Activated CD4-positive, alpha-beta T cell treated with anti-CD3 and anti-CD28 coated beads for 48 hours (primary cell): ENCODE measurements around the gene YWHAE.
"Not testable (repeated sequence)": the region's sequence is repeated elsewhere in the genome, so short reads cannot be mapped to it uniquely, and the experiment has no call there.

ENCODE experiments used
- DNase-seq: peaks from one replicate; pipeline ENCODE4 v3.0.0-alpha.2; 2020

Gene YWHAE

DNA sequence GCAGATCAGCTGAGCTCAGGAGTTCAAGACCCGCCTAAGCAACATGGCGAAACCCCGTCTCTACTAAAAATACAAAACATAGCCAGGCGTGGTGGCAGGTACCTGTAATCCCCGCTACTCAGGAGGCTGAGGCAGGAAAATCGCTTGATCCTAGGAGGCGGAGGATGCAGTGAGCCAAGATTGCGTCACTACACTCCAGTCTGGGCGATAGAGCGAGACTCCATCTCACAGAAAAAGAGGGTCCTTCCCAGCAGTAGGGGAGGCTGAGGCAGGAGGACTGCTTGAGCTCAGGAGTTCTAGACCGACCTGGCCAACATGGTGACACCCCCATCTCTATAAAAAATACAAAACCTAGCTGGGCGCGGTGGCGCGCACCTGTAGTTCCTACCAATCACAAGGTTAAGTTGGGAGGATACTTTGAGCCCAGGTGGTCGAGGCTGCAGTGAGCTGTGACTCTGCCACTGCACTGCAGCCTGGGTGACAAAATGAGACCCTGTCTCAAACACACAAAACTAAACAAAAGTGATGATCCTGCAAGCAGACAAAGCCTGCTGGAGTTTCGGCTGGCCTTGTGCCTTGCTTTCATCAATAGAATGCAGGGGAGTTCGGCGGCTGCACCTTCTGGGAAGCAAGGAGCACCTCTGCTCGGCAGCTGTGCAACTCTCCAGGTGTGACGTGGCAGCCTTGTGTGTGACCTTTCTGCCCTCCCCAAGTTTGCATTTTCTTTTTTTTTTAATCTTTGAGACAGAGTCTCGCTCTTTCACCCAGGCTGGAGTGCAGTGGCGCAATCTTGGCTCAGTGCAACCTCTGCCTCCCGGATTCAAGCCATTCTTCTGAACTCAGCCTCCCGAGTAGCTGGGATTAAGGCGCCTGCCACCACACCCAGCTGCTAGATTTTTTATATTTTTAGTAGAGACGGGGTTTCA lies 12.4 kb upstream of the YWHAE start:
- no peak for DNase-seq

DNA sequence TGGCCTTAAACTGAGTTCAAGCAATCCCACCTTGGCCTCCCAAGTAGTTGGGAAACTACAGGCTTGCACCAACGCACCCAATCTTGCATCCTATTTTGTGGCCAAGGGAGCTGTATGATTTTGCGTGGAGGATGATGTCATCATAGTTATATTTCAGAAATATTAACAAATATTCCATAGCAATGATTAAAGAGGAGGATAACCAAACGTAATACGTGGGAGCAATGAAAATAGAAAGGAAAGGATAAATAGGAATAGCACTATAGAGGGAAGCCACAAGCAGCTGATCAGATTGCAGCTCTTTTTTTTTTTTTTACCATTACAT lies 2.2 kb upstream of the YWHAE start:
- DNase-seq, result no peak

DNA sequence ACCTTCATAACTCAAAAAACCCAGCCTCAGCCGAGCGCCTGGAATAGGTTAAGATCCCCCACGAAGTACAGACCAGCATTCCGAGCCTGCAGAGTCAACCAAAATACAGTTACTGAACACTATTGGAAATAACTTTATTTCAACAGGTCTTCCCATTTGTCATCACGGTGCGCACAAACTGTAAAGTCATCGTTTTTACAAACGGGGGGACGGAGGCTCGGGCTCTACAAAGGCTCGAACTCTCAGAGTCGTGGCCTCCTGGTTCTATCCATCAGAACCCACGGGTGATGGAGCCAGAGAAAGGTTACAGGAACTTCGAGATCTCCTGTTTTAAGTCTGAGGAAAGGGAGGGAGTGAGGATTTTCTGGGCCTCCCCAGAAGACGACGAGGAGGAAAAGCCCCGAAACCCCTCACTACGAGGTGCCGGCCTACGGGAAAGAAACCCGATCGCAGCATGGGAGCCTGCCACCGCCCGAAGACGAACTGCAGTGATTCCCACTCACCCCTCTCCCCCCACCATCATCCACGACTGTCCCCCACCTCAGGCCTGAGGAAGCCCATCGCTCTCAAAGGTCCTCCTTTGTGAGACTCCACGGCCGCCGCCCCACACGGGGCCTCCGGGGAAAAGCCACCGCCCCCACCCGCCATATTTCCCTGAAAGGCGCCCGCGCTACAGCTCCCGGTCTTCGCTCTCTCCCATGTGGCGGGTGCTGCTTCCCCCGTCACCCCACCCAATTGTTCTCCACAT lies 917 bp downstream of the YWHAE start:
- DNase-seq, result peak; percentile 37

DNA sequence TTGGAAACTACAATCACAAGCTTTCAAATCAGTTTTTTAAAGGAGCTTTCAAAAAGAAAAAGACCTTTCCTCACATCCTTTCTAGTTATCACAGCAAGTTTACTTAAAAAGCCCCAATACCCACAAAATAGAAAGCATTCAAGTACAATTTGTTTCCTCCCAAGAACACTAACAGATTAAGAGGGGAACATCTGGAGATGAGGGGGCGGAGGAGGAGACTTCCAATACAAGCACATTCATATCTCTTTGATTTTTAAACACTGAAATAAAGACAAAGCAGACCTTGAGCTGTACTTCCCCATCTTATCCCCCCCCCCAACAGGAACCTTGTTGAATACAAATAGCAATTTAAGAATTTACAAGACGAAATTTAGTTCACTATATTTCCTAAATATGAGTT lies 2.0 kb downstream of the YWHAE start:
- no peak for DNase-seq

DNA sequence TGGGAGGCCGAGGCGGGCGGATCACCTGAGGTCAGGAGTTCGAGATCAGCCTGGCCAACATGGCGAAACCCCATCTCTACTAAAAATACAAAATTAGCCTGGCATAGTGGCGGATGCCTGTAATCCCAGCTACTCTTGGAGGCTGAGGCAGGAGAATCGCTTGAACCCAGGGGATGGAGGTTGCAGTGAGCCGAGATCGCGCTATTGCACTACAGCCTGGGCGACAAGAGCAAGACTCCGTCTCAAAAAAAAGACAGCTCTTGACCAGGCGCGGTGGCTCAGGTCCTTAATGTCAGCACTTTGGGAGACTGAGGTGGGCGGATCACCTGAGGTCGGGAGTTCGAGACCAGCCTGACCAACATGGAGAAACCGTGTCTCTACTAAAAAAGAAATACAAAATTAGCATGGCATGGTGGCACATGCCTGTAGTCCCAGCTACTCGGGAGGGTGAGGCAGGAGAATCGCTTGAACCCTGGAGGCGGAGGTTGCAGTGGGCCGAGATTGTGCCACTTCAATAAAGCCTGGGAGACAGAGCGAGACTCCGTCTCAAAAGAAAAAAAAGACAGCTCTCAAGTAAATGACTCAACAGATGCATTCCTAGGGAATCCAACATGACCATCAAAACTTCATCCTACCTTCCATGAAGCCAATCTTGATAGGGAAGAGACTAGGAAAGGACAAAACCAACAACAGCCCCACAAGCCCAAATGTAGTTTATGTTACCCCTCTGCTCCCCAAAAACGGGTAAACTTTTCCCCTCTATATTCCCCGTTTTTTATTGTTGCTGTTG lies 4.0 kb downstream of the YWHAE start:
- not testable (repeated sequence) for DNase-seq

DNA sequence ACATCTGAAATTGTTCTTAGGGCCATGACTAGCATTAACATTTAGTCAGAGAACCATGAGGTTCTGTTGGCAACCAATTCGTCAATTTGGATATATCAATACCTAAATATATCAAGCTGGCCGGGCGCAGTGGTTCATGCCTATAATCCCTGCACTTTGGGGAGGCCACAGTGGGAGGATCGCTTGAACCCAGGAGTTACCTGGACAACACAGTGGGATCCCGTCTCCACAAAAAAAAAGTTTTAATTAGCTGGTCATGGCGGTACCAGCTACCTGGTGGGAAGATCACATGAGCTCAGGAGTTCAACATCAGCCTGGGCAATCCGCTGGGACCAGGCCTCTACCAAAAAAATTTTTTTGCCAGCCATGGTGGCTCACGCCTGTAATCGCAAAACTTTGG lies 8.4 kb downstream of the YWHAE start:
- DNase-seq, result no peak

DNA sequence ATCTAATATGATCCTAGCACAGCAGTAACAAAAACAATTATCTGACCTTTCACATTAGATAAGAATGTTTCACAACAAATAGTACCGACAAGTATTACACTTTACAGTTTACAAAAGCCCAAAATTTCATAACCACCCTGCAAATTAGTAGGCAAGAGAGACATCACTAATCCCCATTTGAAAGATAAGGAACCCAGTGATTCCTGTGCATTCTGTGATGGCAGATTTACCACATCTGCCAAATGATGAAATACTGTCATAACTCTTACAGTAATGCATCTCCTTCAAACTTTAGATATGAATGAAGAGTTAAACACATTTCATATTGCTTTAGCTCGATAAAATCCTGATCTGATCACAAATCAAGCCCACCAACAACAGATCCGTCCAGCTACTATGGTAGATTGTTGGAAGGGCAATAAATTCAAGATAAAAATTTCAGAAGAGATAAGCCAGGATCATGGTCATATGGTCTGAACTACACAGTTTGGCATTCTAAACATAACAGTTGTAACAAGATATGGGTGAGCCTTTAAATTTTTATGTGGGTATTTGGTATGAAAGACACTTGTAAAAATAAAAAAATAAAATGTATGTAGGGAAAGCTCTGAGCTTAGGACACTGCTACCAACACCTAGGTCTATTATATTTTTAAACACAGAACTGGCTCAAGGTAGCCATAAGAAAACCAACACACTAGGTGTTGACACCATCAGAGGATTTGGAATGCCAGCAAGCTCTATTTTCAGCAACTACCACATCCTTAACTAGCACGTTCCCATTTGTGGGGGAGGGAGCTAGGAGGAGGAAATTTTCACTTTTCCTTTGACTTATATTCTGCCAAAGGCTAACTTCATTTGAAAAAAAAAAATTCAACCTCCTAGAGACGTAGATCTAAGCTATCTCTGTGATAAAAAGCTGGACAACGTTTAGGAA lies 9.3 kb downstream of the YWHAE start:
- no peak for DNase-seq

DNA sequence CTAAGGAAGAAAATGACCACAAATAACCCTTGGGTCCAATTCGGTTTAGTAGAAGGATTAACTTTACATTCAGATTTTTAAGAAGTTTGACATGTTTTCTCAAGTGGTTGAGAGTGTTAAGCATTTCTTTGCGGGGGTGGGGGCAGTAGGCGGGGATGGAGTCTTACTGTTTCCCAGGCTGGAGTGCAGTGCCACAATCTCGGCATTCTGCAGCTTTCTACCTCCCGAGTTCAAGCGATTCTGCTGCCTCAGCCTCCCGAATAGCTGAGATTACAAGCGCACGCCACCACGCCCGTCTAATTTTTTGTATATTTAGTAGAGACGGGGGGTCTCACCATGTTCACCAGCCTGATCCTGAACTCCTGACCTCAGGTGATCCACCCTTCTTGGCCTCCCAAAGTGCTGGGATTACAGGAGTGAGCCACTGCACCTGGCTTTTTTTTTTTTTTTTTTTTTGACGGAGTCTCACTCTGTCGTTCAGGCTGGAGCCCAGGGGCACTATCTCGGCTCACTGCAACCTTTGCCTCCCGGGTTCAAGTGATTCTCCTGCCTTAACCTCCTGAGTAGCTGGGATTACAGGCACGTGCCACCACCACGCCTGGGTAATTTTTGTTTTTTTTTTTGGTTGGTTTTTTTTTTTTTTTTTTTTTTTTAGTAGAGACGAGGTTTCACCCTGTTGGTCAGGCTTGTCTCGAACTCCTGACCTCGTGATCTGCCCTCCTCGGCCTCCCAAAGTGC lies 12.4 kb downstream of the YWHAE start:
- not testable (repeated sequence) for DNase-seq

DNA sequence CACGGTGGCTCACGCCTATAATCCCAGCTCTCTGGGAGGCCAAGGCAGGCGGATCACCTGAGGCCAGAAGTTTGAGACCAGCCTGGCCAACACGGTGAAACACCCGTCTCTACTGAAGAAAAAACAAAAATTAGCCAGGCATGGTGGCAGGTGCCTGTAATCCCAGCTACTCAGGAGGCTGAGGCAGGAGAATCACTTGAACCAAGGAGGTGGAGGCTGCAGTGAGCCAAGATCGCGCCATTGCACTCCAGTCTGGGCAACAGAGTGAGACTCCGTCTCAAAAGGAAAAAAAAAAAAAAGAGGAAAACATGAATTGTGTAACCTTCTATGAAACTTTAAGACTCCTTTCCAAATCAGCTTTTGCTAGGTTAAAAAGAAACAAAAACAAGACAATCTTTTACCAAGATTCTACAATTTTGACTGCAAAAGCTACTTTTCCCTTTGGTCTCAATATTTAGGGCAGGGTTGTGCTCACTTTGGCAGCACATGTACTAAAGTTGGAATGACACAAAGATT lies 13.3 kb downstream of the YWHAE start:
- DNase-seq, result not testable (repeated sequence)

DNA sequence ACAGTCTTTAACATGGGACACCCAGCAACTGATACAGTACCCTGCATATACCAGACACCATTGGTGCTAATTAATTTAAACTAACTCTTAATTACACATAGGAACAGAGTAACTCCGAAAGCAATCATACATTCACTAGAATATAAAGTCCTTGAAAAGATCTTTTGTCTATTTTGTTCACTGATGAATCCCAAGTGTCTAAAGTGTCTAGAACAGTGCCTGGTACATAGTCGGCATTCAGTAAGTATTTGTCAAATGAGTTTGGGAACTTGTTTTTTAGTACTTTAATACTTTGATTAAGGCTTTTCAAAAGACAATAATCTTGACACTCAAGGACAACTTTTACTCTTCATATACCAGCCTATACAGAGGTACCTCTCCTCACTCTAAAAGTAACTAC lies 13.8 kb downstream of the YWHAE start:
- DNase-seq, result no peak

DNA sequence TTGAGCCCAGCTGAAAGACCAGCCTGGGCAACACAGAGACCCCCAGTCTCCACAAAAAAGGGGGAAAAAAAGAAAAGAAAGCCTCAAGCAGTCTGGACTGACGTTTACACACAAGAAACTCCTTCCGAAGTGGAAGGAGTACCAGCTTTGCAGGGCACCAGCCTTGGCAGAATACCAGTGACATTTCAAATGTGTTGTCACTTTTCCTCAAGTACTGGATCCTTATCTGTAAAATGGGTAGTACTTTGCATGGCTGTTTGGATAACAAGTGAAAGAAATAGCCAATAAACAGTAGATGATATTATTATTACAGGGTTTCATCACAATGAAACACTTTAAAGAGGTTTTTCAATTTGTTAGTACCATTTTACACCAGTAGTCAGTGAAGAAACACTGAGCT lies 14.2 kb downstream of the YWHAE start:
- DNase-seq, result no peak

DNA sequence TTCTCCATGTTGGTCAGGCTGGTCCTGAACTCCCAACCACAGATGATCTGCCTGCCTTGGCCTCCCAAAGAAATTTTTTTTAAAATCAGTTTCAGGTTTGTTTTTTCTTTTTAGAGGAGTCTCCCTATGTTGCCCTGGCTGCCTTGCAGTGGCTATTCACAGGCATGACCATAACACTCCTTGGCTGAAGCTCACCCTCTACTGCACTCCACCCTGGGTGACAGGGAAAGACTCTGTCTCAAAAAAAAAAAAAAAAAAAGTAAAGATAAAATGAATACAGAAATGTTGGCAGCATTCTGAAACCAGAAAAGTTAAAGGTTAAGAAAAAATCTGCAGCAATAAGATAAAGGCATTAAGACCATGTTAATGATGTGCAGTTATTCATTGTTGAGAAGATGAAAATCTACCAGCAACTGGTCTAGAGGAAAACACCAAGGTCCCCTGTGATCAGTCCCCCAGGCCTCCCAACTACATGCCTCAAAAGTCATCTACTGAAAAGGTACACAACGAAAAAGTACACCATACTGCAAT lies 15.1 kb downstream of the YWHAE start:
- no peak for DNase-seq

DNA sequence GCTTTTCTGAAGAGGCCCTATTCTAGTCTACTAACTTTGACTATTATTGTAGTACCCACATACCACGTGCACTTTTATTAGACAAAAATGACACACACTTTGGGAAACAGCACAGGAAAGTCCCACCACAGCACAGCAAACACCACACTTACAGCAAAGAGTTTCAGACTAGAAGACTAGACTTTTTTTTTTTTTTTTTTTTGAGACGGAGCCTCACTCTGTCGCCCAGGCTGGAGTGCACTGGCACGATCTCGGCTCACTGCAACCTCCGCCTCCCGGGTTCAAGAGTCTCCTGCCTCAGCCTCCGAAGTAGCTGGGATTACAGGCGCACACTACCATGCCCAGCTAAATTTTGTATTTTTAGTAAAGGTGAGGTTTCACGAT lies 20.1 kb downstream of the YWHAE start:
- peak; percentile 25 for DNase-seq

DNA sequence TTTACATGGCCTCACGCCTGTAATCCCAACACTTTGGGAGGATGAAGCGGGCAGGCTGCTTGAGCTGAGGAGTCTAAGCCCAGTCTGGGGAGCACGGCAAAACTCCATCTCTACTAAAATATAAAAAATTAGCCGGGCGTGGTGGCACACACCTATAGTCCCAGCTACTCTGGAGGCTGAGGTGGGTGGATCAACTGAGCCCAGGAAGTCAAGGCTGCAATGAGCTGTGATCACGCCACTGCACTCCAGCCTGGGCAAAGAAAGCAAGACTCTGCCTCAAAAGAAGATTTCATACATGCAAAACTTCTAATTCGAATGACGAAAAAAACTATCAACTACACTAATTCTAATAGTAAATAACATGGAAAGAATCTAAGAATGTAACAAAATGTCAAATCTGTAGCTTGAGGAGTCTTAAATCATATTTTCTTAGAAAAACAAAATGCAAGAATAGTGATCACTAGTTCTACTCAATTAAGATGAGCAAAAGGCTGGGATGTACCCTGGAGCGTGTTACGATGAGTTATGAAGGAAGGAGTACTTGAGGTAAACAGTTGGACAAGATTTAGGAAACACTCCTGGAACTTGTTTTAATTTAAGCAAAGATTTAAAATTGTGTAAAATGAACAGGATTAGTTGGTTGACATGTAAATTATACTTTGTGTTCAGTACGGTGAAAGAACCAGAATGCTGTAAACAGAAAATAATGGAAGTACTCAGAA lies 20.7 kb downstream of the YWHAE start:
- DNase-seq, result no peak

DNA sequence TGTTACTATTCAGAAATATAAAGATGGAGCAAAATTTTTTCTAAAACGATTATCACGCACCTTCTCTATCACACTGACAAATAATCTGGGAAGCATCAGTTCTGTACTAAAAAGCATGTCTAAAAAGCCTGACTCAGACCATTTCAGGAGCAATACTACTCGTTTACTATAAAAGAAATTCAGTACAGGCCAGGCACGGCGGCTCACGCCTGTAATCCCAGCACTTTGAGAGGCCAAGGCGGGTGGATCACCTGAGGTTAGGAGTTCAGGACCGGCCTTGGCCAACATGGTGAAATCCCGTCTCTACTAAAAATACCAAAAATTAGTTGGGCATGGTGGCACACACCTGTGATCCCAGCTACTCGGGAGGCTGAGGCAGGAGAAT lies 21.6 kb downstream of the YWHAE start:
- DNase-seq, result not testable (repeated sequence)

DNA sequence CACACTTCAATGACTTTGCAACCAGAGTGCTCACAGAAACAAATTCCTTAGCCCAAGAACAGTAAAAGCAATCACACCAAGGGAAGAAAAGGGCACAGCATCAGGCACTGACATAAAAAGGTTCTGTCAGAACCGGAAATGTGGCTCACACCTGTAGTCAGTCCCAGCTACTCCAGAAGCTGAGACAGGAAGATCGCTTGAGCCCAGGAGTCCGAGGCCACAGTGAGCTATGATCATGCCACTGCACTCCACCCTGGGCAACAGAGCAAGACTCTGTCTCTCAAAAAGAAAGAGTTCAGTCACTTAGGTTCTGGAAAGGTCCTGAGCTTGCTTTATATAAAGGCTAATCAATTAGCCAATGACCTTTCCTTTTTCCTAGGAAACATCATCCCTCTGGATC lies 22.7 kb downstream of the YWHAE start:
- no peak for DNase-seq

DNA sequence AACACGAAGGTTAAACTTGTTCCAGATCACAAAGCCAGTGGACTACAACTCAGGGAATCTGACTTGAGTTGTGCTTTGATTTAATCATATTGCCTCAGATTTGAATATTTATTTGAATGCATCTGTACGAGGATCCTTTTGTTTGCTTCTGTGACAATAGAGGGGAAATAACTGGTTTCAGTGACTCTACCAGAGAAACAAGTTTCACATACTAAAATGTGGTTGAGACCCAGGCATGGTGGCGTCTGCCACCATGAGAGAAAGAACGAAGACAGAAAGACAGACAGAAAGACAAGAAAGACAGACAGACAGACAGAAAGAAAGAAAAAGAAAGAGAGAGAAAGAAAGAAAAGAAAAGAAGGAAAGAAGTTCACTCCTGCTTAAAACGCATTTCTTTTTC lies 24.0 kb downstream of the YWHAE start:
- DNase-seq, result no peak

DNA sequence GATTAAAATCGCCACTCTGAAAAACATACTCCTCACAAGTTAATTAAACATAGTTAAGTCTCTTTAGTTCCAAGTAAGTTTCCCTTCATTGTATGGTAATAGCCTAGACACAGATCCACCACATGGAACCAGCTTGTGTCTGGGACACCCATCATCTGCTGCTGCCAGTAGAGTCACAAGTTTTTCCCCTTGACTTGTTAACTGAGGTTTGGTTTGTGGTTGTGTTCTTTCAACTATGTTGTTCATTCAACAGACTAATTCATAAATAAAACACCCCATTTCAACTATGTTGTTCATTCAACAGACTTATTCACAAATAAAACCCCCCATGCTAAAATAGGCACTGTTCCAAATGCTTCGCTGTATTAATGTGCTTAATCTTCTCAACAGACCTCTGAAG lies 24.4 kb downstream of the YWHAE start:
- DNase-seq, result no peak

DNA sequence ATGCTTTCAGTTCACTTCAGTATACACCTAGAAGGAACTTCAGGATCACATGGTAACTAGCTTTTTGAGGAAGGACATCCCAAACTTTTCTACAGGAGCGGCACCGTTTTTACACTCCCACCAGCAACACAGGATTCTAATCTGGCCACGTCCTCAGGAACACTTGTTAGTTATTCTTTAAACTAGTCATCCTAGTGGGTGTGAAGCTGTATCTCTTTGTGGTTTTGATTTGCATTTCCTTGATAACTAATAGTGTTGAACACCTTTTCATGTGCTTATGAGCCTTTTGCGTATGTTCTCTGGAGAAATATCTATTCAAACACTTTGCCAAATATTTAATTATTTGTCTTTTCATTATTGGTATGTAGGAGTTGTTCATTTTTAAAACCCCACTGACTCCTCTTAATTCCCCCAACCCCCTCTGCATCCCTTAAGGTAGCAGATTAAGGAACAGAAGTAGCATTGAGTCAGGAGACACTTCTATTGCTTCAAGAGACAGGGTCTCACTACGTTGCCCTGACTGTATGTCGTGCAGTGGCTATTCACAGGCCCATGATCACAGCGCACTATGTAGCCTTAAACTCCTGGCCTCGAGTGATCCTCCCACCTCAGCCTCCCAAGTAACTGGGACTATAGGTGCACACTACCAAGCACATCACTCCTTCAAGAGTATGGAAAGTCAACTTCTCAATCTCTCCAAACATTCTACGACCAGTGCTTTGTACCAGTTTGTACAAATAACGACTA lies 25.4 kb downstream of the YWHAE start:
- no peak for DNase-seq
